ENCODE data around the gene SHISA5. TPM values are rescaled to one million over a fixed set of nuclear protein-coding genes. Genes with fewer than 3 reads are reported as not detected.
"Not testable (repeated sequence)": the region's sequence is repeated elsewhere in the genome, so short reads cannot be mapped to it uniquely, and the experiment has no call there.

SHISA5 gene
- total and polyA plus RNA-seq, 2 of the 8 experiments (the other 6 are each of a cell fraction or from before 2014, with no cell fraction given): 196 to 315 TPM

DNA sequence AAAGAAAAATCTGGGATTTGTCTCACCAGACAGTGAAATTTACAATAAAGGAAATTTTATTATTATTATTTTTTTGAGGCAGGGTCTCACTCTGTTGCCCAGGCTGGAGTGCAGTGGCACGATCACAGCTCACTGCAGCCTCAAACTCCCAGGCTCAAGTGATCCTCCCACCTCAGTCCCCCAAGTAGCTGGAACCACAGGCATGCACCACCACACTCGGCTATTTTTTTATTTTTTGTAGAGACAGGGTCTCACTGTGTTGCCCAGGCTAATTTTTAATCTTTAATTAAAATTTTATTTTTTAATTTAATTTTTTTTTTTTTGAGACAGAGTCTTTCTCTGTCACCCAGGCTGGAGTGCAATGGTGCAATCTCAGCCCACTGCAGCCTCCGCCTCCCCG, 29.9 kb downstream of the SHISA5 start:
- not testable (repeated sequence) for H3K4me3 ChIP-seq (ENCODE audit: extremely low read depth in 1 of 4, insufficient read depth in 2 of 4, low read depth in 3 of 4, low read length in 4 of 4); H4K20me1 ChIP-seq (replicated peaks in 1 of 2; ENCODE audit: control insufficient read depth in 1 of 2, insufficient read depth in 2 of 2, low read length in 2 of 2); H3K27ac ChIP-seq (ENCODE audit: low read depth, low read length); H4K8ac ChIP-seq (ENCODE audit: extremely low read depth, insufficient read depth, low read length); H3K56ac ChIP-seq (replicated peaks; ENCODE audit: insufficient read length, low read depth, low read length); H2AFZ ChIP-seq (ENCODE audit: low read length); H3K14ac ChIP-seq (ENCODE audit: insufficient read length); H4K5ac ChIP-seq (ENCODE audit: insufficient read length, low read depth, low read length); DNase-seq (ENCODE audit: low read depth in 1 of 2, low spot score in 2 of 2); H3K9me3 ChIP-seq (ENCODE audit: insufficient read depth in 2 of 2, low read depth in 1 of 2, low read length in 1 of 2); H3K23me2 ChIP-seq (ENCODE audit: low read depth, low read length); H2BK20ac ChIP-seq (ENCODE audit: low read length); H3K4ac ChIP-seq (replicated peaks; ENCODE audit: insufficient read length, low read depth, low read length); H3K79me1 ChIP-seq (ENCODE audit: low read depth, low read length); FAIRE-seq; H2AK5ac ChIP-seq (ENCODE audit: low read depth, low read length); H2BK12ac ChIP-seq (ENCODE audit: low read depth, low read length); H3K23ac ChIP-seq (ENCODE audit: insufficient read length); H4K91ac ChIP-seq (replicated peaks; ENCODE audit: insufficient read length, low read length); H2BK120ac ChIP-seq (replicated peaks; ENCODE audit: low read depth, low read length); H3K18ac ChIP-seq (ENCODE audit: extremely low read depth, low read length); H2BK5ac ChIP-seq (ENCODE audit: low read depth, low read length); H2BK15ac ChIP-seq (ENCODE audit: low read length); H3K9ac ChIP-seq (replicated peaks in 1 of 4; ENCODE audit: extremely low read depth in 1 of 4, low read depth in 3 of 4, low read length in 3 of 4); H3K27me3 ChIP-seq (replicated peaks in 1 of 4; ENCODE audit: control insufficient read depth in 3 of 4, extremely low read depth in 1 of 4, insufficient read depth in 3 of 4, low read length in 3 of 4)
- H3K79me2 ChIP-seq (ENCODE audit: control insufficient read depth in 1 of 2, insufficient read depth in 2 of 2, low read length in 2 of 2): peaks cover 0 to 20% of the 10 kb centered on the region in 2 experiments; a peak in 2 of 4 replicates
- peaks cover 0 to 12% (median 3%) of the 10 kb centered on the region in 4 experiments; a peak in 3 of 8 replicates for H3K36me3 ChIP-seq (ENCODE audit: control insufficient read depth in 2 of 4, insufficient read depth in 4 of 4, low read length in 3 of 4)
- peaks cover 0 to 29% (median 16%) of the 10 kb centered on the region in 4 experiments; a peak in 6 of 7 replicates for H3K4me1 ChIP-seq (replicated peaks in 1 of 4; ENCODE audit: control insufficient read depth in 3 of 4, insufficient read depth in 4 of 4, low read length in 3 of 4)
- POLR2A ChIA-PET (ENCODE audit: partially characterized antibody): interaction anchor here (0.8 to 7.6 kb wide), 24 partner anchors 9 to 242 kb away, joined by 3 to 83 read pairs (median 5); partner anchors contain the start of genes ATRIP, CCDC51, PFKFB4 and PLXNB1
- peak overlapping the region in 1 of 2 experiments; percentile 97; a peak in 1 of 4 replicates for H3K4me2 ChIP-seq (ENCODE audit: insufficient read depth in 1 of 2, low read depth in 2 of 2, low read length in 2 of 2)
- CTCF ChIA-PET (ENCODE audit: partially characterized antibody): interaction anchor here (1.0 to 21.5 kb wide), 20 partner anchors 8 to 234 kb away, joined by 3 to 251 read pairs (median 6); partner anchors contain the start of gene SHISA5
- 58% methylated on average over 4 of the region's 4 CpGs; no CpG with 5 or more reads in 1 of the 2 experiments for WGBS, 2 experiments (ENCODE audit: extremely low coverage in 1 of 2, insufficient coverage in 1 of 2, insufficient read length in 1 of 2, insufficient replicate concordance in 2 of 2, low coverage in 1 of 2, low lambda C conversion rate in 2 of 2, missing lambda C conversion rate in 1 of 2)

Measured in H1 (cell line).